Stimulated activated effector memory CD8-positive, alpha-beta T cell treated with anti-CD3 and anti-CD28 coated beads, Interleukin-12 subunit alpha, Interleukin-12 subunit beta, amount 100 ng/mL, for 72 hours (primary cell): ENCODE data around the gene DOCK11.
"Not testable (repeated sequence)": the region's sequence is repeated elsewhere in the genome, so short reads cannot be mapped to it uniquely, and the experiment has no call there.

Source experiments
- ATAC-seq: fragments of 150-1000 bp; cut with Tn5 transposase; 2 replicates; pipeline ENCODE4 v1.10.0; 2021
- DNase-seq, 2 donors: peaks; one replicate each; pipeline ENCODE4 v3.0.0; 2021 to 2022; ENCODE audit warnings: low spot score in 2 of 2
- H3K27ac Mint-ChIP-seq: one replicate; pipeline ENCODE4 v1.8.0; 2022; ENCODE audit warnings: mild to moderate bottlenecking, mixed read lengths
- H3K36me3 Mint-ChIP-seq: one replicate; pipeline ENCODE4 v1.8.0; 2022; ENCODE audit warnings: mild to moderate bottlenecking, mixed read lengths
- H3K4me1 Mint-ChIP-seq: one replicate; pipeline ENCODE4 v1.8.0; 2022; ENCODE audit warnings: mixed read lengths
- H3K4me3 Mint-ChIP-seq: one replicate; pipeline ENCODE4 v1.8.0; 2022; ENCODE audit warnings: mild to moderate bottlenecking, mixed read lengths
- H3K9me3 Mint-ChIP-seq: one replicate; pipeline ENCODE4 v1.8.0; 2022; ENCODE audit warnings: mixed read lengths

Gene DOCK11

DNA sequence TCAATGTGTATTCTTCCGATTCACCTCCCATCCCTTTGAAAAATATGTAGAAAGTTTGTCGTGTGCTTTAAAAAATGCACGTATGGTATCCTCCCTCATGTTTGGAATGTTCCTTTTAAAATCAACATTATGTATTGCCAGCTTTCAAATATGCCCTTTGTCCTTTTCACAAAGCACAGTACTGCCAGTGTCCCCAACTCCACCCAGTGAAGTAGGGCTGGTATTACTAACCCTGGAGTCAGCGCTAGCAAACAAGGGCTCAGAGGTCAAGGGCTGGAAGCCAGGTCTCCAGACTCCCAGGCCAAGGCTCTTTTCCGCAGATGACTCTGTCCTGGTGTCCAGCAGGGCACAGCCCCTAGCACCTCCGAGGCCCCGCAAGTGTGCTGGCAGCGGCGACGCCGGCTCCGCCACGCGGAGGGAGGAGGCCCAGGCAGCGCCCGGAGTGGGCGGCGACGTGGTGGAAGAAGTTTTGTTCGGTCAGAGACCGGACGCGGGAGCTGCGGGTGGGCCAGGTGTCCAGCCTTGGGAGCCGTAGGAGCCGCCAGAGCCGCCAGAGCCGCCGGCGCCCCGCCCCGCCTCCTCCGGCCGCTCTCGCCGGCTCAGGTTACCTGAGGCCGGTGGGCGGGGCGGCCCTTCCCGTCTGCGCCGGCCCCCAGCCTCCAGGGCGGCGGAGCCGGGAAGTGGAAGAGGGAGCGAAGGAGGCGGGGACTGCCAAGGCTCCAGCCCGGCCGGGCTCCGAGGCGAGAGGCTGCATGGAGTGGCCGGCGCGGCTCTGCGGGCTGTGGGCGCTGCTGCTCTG, 231.5 kb downstream of the DOCK11 start, which contains the start of gene IL13RA1:
Gene IL13RA1 (plus strand): TSS at position 720 of the 799 bp plus-strand sequence. CDS start 33 bp downstream, at position 753.
- Mint-ChIP-seq H3K9me3 (no peaks in the 10 kb centered on the region), H3K27ac (no peak within 1 kb of the TSS), H3K4me3 (peak within 1 kb of the TSS; percentile 49), H3K4me1 (peaks cover 12% of the 10 kb centered on the region), H3K36me3 (no peaks in the 10 kb centered on the region)
- DNase-seq, result peak; percentile 2 to 48
- ATAC-seq, result peak; percentile 70

DNA sequence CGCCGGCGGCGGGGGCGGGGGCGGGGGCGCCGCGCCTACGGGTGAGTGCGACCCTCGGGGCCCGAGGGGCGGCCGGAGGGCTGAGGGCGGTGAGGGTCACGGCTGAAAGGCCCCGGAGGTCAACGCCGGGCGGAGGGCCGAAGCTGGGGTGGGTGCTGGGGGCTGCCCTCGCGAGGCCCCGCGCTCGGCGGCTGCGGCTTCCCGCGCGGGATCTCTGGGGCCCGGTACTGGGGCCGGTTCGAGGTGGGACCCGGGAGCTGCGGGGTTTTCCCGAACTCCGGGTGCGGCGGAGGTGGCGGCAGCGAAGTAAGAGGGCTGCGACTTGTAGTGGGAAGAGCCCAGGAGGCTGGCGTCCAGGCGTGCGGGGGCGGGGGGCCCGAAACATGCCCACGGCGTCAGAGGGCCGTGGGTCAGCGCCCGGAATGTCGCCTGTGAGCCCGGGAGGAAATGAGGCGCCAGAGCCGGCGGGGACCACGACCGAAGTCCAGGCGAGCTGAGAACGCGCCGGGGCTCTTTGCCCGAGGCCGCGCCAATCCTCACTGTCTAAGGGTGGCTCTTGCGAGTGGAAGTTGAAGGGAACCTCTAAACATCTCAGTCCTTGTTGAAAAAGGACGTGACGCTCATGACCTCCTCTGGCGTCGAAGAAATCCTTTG, 232.2 kb downstream of the DOCK11 start:
- no peak overlapping the region for H3K27ac Mint-ChIP-seq
- DNase-seq (no peak), ATAC-seq (peak; percentile 16)
- H3K4me3 Mint-ChIP-seq, result peak overlapping the region; percentile 49
- H3K4me1 Mint-ChIP-seq, result peaks cover 12% of the 10 kb centered on the region
- no peaks in the 10 kb centered on the region for H3K36me3 Mint-ChIP-seq
- no peaks in the 10 kb centered on the region for H3K9me3 Mint-ChIP-seq

DNA sequence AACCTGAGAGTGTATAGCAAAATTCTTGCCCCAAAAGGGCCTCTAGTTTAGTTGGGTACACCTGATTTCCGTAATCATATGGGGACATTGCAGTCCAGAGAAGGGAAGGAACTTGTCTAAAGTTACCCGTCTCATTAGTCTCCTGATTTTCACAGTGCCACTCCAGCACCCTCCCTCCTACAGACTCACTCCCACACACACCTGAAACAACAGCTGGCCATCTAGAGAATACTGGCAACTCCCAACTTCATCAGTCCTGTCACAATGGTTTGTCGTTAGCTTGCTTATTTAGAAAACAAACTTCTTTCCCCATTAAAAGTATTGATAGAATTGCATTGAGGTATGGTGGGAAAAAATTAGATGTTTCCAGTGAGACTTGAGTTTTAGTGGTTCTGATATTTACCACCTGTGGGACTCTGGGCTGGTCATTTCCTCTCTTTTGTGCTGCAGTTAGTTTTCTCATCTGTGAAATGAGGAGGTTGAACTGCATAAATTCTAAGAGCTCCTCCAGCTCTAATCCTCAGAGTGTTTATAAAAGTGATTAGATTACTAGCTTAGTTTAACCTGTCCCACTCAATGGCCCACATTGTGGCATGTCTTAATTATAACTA, 233.5 kb downstream of the DOCK11 start:
- H3K27ac Mint-ChIP-seq, result no peak overlapping the region

DNA sequence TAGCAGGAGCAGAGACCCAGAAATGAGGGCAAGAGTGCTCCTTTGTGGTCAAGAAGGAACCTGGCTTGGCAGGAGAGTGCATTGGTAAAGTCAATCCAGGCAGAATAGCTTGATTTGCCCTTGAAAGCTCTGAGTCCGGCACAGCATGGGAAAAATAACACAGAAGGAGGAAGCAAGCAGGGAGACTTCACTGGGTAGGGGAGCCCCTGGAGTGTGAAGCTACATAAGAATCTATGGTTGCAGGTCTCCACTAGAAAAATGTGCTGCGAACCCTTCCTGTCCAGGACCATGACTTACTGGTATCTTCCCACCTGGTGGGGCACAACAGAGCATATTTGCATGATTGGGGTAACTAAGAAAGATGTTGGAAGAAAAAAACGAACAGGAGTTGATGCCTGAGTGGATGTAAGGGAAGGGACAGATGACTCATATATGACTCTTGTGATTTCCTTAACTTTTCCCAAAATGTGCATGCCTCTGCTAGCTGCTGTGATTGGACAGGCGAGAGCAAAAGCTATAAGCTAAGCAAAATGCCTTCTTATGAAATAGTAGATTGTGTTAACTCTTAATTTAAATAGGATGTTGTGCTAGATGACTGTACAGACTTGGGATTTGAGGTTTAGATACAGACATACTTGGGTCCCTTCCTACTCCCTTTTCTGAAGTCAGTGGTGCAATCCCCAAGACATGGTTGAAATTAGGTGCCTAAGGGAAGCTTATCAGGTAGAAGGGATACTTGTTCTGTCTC, 235.1 kb downstream of the DOCK11 start:
- H3K4me1 Mint-ChIP-seq, result peaks cover 12% of the 10 kb centered on the region
- DNase-seq (no peak), ATAC-seq (no peak)
- no peaks in the 10 kb centered on the region for H3K9me3 Mint-ChIP-seq
- no peak overlapping the region for H3K4me3 Mint-ChIP-seq
- H3K36me3 Mint-ChIP-seq, result no peaks in the 10 kb centered on the region
- no peak overlapping the region for H3K27ac Mint-ChIP-seq

More for the DNA sequence above, 233.5 kb downstream of the DOCK11 start:
- DNase-seq (no peak), ATAC-seq (no peak)
- H3K36me3 Mint-ChIP-seq, result no peaks in the 10 kb centered on the region
- peaks cover 12% of the 10 kb centered on the region for H3K4me1 Mint-ChIP-seq
- no peaks in the 10 kb centered on the region for H3K9me3 Mint-ChIP-seq
- no peak overlapping the region for H3K4me3 Mint-ChIP-seq

- H3K4me1 Mint-ChIP-seq, result peaks cover 16% of the 10 kb centered on the region
- not testable (repeated sequence) for ATAC-seq, H3K4me3 Mint-ChIP-seq, H3K9me3 Mint-ChIP-seq, H3K36me3 Mint-ChIP-seq, H3K27ac Mint-ChIP-seq, DNase-seq
These were observed 236.9 kb downstream of the DOCK11 start for GRCh38 chrX:118732551-118732950.

- H3K4me1 Mint-ChIP-seq, result peaks cover 16% of the 10 kb centered on the region
- H3K27ac Mint-ChIP-seq, result no peak overlapping the region
These were observed 239.3 kb downstream of the DOCK11 start for GRCh38 chrX:118734909-118735308.

More at GRCh38 chrX:118734909-118735308, 239.3 kb downstream of the DOCK11 start:
- Mint-ChIP-seq H3K9me3 (no peaks in the 10 kb centered on the region), H3K4me3 (no peak overlapping the region), H3K36me3 (no peaks in the 10 kb centered on the region)
- DNase-seq (no peak), ATAC-seq (peak; percentile 69)
